Ishikawa (cell line): ENCODE measurements around the gene ZMYND11.

Experiments used
- CEBPB ChIP-seq: IDR thresholded peaks from 2 replicates; pipeline ENCODE4 v1.6.1; 2012
- CREB1 ChIP-seq: IDR thresholded peaks from 2 replicates; pipeline ENCODE4 v1.6.1; 2012; ENCODE audit warnings: low read depth
- EGR1 ChIP-seq: IDR thresholded peaks from 2 replicates; pipeline ENCODE4 v1.6.1; 2012
- EP300 ChIP-seq: IDR thresholded peaks from 2 replicates; pipeline ENCODE4 v1.6.1; 2012; ENCODE audit warnings: borderline replicate concordance
- FOXM1 ChIP-seq: IDR thresholded peaks from 2 replicates; pipeline ENCODE4 v1.6.1; 2012; ENCODE audit warnings: low read depth, borderline replicate concordance
- NFIC ChIP-seq: IDR thresholded peaks from 2 replicates; pipeline ENCODE4 v1.6.1; 2012
- RAD21 ChIP-seq: IDR thresholded peaks from 2 replicates; pipeline ENCODE4 v1.6.1; 2012; ENCODE audit warnings: low read depth
- TAF1 ChIP-seq: IDR thresholded peaks from 2 replicates; pipeline ENCODE4 v1.6.1; 2012; ENCODE audit warnings: low read depth, mild to moderate bottlenecking
- TCF12 ChIP-seq: IDR thresholded peaks from 2 replicates; pipeline ENCODE4 v1.6.1; 2012; ENCODE audit warnings: low read depth
- TEAD4 ChIP-seq: IDR thresholded peaks from 2 replicates; pipeline ENCODE4 v1.6.1; 2012
- YY1 ChIP-seq: IDR thresholded peaks from 2 replicates; pipeline ENCODE4 v1.6.1; 2012; ENCODE audit warnings: low read depth
- ZBTB7A ChIP-seq: IDR thresholded peaks from 2 replicates; pipeline ENCODE4 v1.6.1; 2012; ENCODE audit warnings: low read depth
- TF ChIP-seq, protein P1 (sequence below): IDR thresholded peaks from 2 replicates; pipeline ENCODE4 v1.6.1; 2012
- TF ChIP-seq, protein P2 (sequence below): IDR thresholded peaks from 2 replicates; pipeline ENCODE4 v1.6.1; 2012
- TF ChIP-seq, protein P3 (sequence below): IDR thresholded peaks from 2 replicates; pipeline ENCODE4 v1.6.1; 2012; ENCODE audit warnings: low read depth, mild to moderate bottlenecking

Gene ZMYND11

DNA sequence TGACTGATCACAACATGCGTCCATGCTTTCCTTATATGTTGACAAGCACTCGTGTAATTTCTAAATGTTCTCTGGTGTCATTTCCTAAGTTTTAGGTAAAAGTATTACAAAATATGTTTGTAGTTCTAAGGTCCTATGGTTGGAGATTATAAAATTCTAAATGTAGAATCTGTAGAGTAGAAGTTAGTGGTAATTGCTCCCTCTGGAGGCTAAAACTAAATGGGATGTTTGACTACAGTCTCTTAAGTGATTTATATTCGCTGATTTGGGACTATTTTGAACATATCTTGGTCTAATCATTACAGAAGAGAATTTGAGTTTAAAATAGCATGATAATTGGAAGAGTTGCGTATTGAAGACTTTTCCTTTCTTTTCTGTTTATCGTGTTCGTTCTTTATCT is 74.1 kb downstream of the ZMYND11 start:
- TF ChIP-seq, protein P1, sequence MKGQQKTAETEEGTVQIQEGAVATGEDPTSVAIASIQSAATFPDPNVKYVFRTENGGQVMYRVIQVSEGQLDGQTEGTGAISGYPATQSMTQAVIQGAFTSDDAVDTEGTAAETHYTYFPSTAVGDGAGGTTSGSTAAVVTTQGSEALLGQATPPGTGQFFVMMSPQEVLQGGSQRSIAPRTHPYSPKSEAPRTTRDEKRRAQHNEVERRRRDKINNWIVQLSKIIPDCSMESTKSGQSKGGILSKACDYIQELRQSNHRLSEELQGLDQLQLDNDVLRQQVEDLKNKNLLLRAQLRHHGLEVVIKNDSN = no peak
- TF ChIP-seq RAD21 = peak; percentile 4; the same call in 1 of the 2 replicates

DNA sequence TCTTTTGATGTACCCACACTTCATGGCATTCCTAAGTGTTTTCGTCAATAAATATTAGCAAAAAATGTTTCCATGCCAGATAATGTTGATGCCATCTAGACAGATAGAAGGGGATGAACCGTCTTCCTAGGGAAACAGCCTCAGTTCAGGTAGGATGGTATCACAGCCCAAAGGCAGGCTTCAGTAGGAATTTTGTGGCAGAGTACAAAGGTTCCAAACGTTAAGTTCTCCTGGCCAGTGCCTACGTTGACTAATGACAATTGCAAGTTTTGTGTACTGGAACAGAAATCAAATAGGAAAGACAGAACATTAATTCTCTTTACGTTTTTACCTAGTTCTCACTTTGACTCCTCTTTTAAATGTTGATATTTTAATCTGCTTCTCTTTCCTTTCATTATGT is 75.0 kb downstream of the ZMYND11 start:
- TF ChIP-seq, protein P2, sequence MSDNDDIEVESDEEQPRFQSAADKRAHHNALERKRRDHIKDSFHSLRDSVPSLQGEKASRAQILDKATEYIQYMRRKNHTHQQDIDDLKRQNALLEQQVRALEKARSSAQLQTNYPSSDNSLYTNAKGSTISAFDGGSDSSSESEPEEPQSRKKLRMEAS = no peak

DNA sequence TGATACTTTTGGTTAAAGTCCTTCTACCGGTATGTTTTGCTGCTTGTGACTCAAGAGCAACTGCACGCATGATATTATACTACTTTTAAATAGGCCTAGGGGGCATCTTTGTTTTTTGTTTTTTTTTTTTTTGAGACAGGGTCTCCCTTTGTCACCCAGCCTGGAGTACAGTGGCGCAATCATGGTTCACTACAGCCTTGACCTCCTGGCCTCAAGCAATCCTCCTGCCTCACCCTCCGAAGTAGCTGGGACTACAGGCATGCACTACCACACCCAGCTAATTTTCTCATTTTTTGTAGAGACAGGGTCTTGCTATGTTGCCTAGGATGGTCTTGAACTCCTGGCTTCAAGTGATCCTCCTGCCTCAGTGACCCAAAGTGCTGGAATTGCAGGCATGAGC is 80.2 kb downstream of the ZMYND11 start:
- no peak for TF ChIP-seq RAD21
- TF ChIP-seq CEBPB = no peak
- TF ChIP-seq, protein P3, sequence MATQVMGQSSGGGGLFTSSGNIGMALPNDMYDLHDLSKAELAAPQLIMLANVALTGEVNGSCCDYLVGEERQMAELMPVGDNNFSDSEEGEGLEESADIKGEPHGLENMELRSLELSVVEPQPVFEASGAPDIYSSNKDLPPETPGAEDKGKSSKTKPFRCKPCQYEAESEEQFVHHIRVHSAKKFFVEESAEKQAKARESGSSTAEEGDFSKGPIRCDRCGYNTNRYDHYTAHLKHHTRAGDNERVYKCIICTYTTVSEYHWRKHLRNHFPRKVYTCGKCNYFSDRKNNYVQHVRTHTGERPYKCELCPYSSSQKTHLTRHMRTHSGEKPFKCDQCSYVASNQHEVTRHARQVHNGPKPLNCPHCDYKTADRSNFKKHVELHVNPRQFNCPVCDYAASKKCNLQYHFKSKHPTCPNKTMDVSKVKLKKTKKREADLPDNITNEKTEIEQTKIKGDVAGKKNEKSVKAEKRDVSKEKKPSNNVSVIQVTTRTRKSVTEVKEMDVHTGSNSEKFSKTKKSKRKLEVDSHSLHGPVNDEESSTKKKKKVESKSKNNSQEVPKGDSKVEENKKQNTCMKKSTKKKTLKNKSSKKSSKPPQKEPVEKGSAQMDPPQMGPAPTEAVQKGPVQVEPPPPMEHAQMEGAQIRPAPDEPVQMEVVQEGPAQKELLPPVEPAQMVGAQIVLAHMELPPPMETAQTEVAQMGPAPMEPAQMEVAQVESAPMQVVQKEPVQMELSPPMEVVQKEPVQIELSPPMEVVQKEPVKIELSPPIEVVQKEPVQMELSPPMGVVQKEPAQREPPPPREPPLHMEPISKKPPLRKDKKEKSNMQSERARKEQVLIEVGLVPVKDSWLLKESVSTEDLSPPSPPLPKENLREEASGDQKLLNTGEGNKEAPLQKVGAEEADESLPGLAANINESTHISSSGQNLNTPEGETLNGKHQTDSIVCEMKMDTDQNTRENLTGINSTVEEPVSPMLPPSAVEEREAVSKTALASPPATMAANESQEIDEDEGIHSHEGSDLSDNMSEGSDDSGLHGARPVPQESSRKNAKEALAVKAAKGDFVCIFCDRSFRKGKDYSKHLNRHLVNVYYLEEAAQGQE = no peak
- TF ChIP-seq, protein P2 = no peak
- no peak for TF ChIP-seq TCF12
- TF ChIP-seq, protein P1 = no peak
- no peak for TF ChIP-seq CREB1

DNA sequence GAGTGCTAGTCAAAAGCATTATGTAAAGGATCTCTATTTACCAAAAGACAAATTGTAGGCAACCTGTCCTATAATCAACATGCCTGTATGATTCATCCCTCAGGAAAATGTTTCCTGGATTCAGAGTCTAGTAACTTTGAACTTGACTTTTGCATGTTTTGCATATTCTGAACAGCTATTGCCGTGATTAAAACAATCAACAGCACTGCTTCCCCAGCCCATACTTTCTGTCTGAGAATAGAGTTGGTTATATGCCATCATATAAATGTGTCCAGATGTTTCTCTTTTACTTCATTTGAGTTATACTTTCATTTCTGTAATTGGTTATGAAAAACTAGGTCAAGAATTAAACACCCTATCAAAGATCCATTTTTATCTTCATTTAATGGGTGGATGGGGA is 83.5 kb downstream of the ZMYND11 start:
- no peak for TF ChIP-seq YY1
- TF ChIP-seq, protein P3 = no peak
- TF ChIP-seq TEAD4 = no peak
- no peak for TF ChIP-seq FOXM1
- TF ChIP-seq TAF1 = no peak
- no peak for TF ChIP-seq TCF12
- no peak for TF ChIP-seq CEBPB
- TF ChIP-seq RAD21 = no peak
- no peak for TF ChIP-seq EGR1
- TF ChIP-seq, protein P1 = no peak
- TF ChIP-seq NFIC = no peak
- TF ChIP-seq CREB1 = no peak
- TF ChIP-seq ZBTB7A = no peak

DNA sequence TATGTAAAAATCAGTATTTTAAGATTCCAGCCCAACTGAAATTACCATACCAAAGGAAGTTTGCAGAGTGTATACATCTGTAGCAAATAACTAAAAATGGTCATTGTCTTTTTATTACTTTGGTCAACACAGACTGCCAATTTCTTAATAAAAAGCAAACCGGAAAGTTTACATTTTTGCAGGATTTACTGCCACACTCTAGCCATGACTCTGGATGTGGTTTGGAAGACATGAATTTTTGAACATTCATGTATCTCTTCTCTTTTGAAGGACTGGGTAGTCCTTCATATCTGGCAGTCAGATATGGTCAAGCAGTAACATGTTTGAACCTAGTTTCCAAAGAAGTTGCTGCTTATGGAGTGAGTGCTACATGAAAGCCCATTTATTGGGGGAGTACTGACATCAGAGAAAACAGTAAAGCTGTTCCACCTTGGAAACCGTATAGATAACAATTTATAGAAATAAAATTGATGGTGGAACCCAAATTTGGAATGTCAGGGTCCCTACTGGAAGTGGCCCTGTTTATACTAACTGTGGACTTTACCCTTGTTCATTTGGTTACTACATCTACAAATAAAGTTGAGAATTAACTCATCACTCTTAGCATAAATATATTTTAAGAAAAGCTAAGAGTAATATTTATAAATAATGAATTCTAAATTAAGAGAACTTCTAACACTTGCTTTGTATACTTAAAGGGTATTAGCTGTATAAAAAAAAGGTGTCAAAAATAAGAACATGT is 84.6 kb downstream of the ZMYND11 start:
- TF ChIP-seq TCF12 (no peak), NFIC (no peak), CEBPB (no peak), CREB1 (no peak), YY1 (no peak), TEAD4 (no peak), TAF1 (no peak), ZBTB7A (no peak), EGR1 (no peak), EP300 (no peak), RAD21 (no peak), FOXM1 (no peak)
- TF ChIP-seq, protein P2 = no peak
- TF ChIP-seq, protein P1 = no peak
- TF ChIP-seq, protein P3 = no peak
